Fibroblast of lung (primary cell): ENCODE measurements around the gene UPK1B. TPM values are rescaled to one million over a fixed set of nuclear protein-coding genes. Genes with fewer than 3 reads are reported as not detected.

Experiments
- DNase-seq, 2 donors: peaks; one replicate each; pipeline versions ENCODE4 v3.0.0 to v3.0.0-alpha.2; 2010; ENCODE audit warnings: low read depth in 2 of 2
- H2AFZ ChIP-seq: 2 replicates; pipeline ENCODE4 v1.5.1; 2012; ENCODE audit warnings: low read length, control low read depth, inconsistent platforms
- H3K27ac ChIP-seq: 2 replicates; pipeline ENCODE4 v1.5.1; 2011; ENCODE audit warnings: low read length, control low read depth; ENCODE audit not compliant: insufficient read depth
- H3K27me3 ChIP-seq: 2 replicates; pipeline ENCODE4 v1.5.1; 2011; ENCODE audit warnings: mild to moderate bottlenecking, low read length; ENCODE audit not compliant: control insufficient read depth, insufficient read depth
- H3K36me3 ChIP-seq: 2 replicates; pipeline ENCODE4 v1.5.1; 2011; ENCODE audit warnings: low read length; ENCODE audit not compliant: control insufficient read depth, insufficient read depth
- H3K4me1 ChIP-seq: 2 replicates; pipeline ENCODE4 v1.5.1; 2011; ENCODE audit warnings: low read length; ENCODE audit not compliant: control insufficient read depth, insufficient read depth; ENCODE audit errors: extremely low read depth
- H3K4me2 ChIP-seq: 2 replicates; pipeline ENCODE4 v1.5.1; 2011; ENCODE audit warnings: low read length, control low read depth; ENCODE audit not compliant: insufficient read depth; ENCODE audit errors: extremely low read depth
- H3K4me3 ChIP-seq, 4 experiments: fragments of 200-600 bp in 1 of 4; sonication (generic) in 1 of 4; replicated peaks in 1 of 4; 2 replicates each; pipeline ENCODE4 v1.5.1; 2011 to 2016; ENCODE audit warnings: low read length in 4 of 4, low read depth in 3 of 4, mild to moderate bottlenecking in 3 of 4, control low read depth in 2 of 4, inconsistent platforms in 1 of 4, mixed read lengths in 1 of 4; ENCODE audit not compliant: insufficient read depth in 1 of 4; ENCODE audit errors: control extremely low read depth in 1 of 4
- H3K79me2 ChIP-seq: 2 replicates; pipeline ENCODE4 v1.5.1; 2012; ENCODE audit warnings: mild to moderate bottlenecking, low read length, inconsistent platforms; ENCODE audit not compliant: control insufficient read depth, insufficient read depth
- H3K9ac ChIP-seq: 2 replicates; pipeline ENCODE4 v1.5.1; 2011; ENCODE audit warnings: mild to moderate bottlenecking, low read length, control low read depth; ENCODE audit not compliant: insufficient read depth
- H3K9me3 ChIP-seq: 2 replicates; pipeline ENCODE4 v1.5.1; 2012; ENCODE audit warnings: low read depth, low read length; ENCODE audit not compliant: control insufficient read depth, insufficient read depth
- H4K20me1 ChIP-seq: 2 replicates; pipeline ENCODE4 v1.5.1; 2011; ENCODE audit warnings: low read length; ENCODE audit not compliant: control insufficient read depth, insufficient read depth; ENCODE audit errors: extremely low read depth
- CTCF ChIP-seq, 2 donors: IDR thresholded peaks in 1 of 2; conservative IDR thresholded peaks in 1 of 2; 1 replicate in 1 of 2; 2 replicates in 1 of 2; pipeline ENCODE4 v1.5.1; 2011 to 2012; ENCODE audit warnings: low read length in 2 of 2, control low read depth in 1 of 2, inconsistent platforms in 1 of 2, low read depth in 1 of 2, mild to moderate bottlenecking in 1 of 2
- EZH2 ChIP-seq: IDR thresholded peaks from 2 replicates; pipeline ENCODE4 v1.5.1; 2012; ENCODE audit warnings: low read length, control low read depth, mild to moderate bottlenecking; ENCODE audit errors: missing control alignments
- polyA plus RNA-seq, 2 donors: library from polyadenylated mRNA; depleted of rRNA in 1 of 2; stranded (reverse) in 1 of 2; unstranded in 1 of 2; fragments of >200 nt; gene quantifications; 2 replicates each; pipeline ENCODE4 v1.2.1, GENCODE V29; 2011 to 2012; ENCODE audit warnings: missing spikeins in 1 of 2
- total RNA-seq: library from RNA; depleted of rRNA; stranded (reverse); fragments of >200 nt; gene quantifications from 2 replicates; pipeline ENCODE4 v1.2.1, GENCODE V29; 2014

Gene UPK1B
- total and polyA plus RNA-seq, 2 donors (not counting 1 experiment from before 2014, with no cell fraction given), result not detected

GRCh38 chr3:119238363-119238762 is 65.0 kb downstream of the UPK1B start:
- DNase-seq, result no peak
- TF ChIP-seq EZH2 (no peak), CTCF (conservative IDR thresholded peaks at IDR 0.05 in 1 of 2, IDR thresholded peaks at IDR 0.05 in 1 of 2; ENCODE audit: low read depth in 1 of 2, low read length in 2 of 2) (no peak)
- Histone ChIP-seq H3K9ac (no peak overlapping the region), H3K4me2 (peak overlapping the region; percentile 58), H2AFZ (no peak overlapping the region), H3K4me3 (peak overlapping the region in 1 of 4 experiments; percentile 5), H3K36me3 (peaks cover 3% of the 10 kb centered on the region), H3K4me1 (peaks cover 6% of the 10 kb centered on the region), H3K79me2 (peaks cover 7% of the 10 kb centered on the region), H3K27me3 (no peaks in the 10 kb centered on the region), H3K27ac (no peak overlapping the region), H3K9me3 (no peaks in the 10 kb centered on the region), H4K20me1 (no peaks in the 10 kb centered on the region)

- no peak overlapping the region for H3K27ac ChIP-seq
- peaks cover 6% of the 10 kb centered on the region for H3K4me1 ChIP-seq
Observed at GRCh38 chr3:119239206-119239820, 65.9 kb downstream of the UPK1B start.

GRCh38 chr3:119240101-119240590 is 66.7 kb downstream of the UPK1B start:
- Histone ChIP-seq H3K9ac (peak overlapping the region; percentile 87), H3K9me3 (no peaks in the 10 kb centered on the region), H3K36me3 (peaks cover 3% of the 10 kb centered on the region), H3K4me1 (peaks cover 6% of the 10 kb centered on the region), H3K27ac (peak overlapping the region; percentile 80), H4K20me1 (no peaks in the 10 kb centered on the region), H3K79me2 (peaks cover 7% of the 10 kb centered on the region), H3K4me2 (peak overlapping the region; percentile 74), H3K4me3 (peak overlapping the region; percentile 67 to 88 (median 82)), H3K27me3 (no peaks in the 10 kb centered on the region), H2AFZ (peak overlapping the region; percentile 66)
- DNase-seq, result peak in 1 of 2 donors; percentile 20
- TF ChIP-seq EZH2 (no peak), CTCF (conservative IDR thresholded peaks at IDR 0.05 in 1 of 2, IDR thresholded peaks at IDR 0.05 in 1 of 2; ENCODE audit: low read depth in 1 of 2, low read length in 2 of 2) (no peak)

More at GRCh38 chr3:119239206-119239820, 65.9 kb downstream of the UPK1B start:
- Histone ChIP-seq H3K9me3 (no peaks in the 10 kb centered on the region), H3K4me2 (peak overlapping the region; percentile 74), H3K79me2 (peaks cover 7% of the 10 kb centered on the region), H3K27me3 (no peaks in the 10 kb centered on the region), H3K4me3 (peak overlapping the region; percentile 67 to 88 (median 82)), H2AFZ (no peak overlapping the region), H4K20me1 (no peaks in the 10 kb centered on the region), H3K9ac (no peak overlapping the region), H3K36me3 (peaks cover 3% of the 10 kb centered on the region)
- DNase-seq, result peak in 1 of 2 donors; percentile 22
- no peak for TF ChIP-seq CTCF (conservative IDR thresholded peaks at IDR 0.05 in 1 of 2, IDR thresholded peaks at IDR 0.05 in 1 of 2; ENCODE audit: low read depth in 1 of 2, low read length in 2 of 2)
- TF ChIP-seq EZH2, result no peak
